GM21423 (cell line): ENCODE measurements around the gene HADH.
"Not testable (repeated sequence)": the region's sequence is repeated elsewhere in the genome, so short reads cannot be mapped to it uniquely, and the experiment has no call there.

Experiments used
- ATAC-seq: cut with Tn5 transposase; IDR thresholded peaks from one replicate; pipeline ENCODE4 v1.9.1; 2021; ENCODE audit warnings: mild to moderate bottlenecking, moderate library complexity; ENCODE audit not compliant: unreplicated experiment

HADH gene

GRCh38 chr4:107994894-107995293 is 5.2 kb downstream of the HADH start:
- no peak for ATAC-seq

GRCh38 chr4:107996949-107997788 is 7.5 kb downstream of the HADH start:
- no peak for ATAC-seq

DNA sequence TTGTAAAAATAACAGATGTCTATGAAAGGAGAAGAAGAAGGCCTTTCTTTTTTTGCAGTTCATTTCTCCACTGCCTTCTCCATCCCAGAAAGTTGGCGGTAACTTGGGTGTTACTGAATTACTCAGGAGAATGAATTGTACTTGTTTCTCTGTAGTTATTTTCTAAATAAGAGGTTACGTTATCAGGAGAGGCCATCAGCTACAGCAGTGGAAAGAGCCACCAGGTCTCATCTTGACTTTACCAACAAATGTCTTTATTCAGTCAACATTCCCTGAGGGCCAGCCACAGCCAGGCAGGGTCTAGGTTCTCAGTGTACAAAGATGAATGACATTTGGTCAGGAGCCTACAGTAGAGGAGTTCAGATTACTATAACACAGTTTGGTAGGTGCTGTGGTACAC is 8.1 kb downstream of the HADH start:
- ATAC-seq, result no peak

- no peak for ATAC-seq
Measured at GRCh38 chr4:107999932-108000539, 10.3 kb downstream of the HADH start.

GRCh38 chr4:108001540-108002135 is 11.9 kb downstream of the HADH start:
- ATAC-seq, result no peak

GRCh38 chr4:108003982-108004515 is 14.4 kb downstream of the HADH start:
- ATAC-seq, result peak; percentile 64

DNA sequence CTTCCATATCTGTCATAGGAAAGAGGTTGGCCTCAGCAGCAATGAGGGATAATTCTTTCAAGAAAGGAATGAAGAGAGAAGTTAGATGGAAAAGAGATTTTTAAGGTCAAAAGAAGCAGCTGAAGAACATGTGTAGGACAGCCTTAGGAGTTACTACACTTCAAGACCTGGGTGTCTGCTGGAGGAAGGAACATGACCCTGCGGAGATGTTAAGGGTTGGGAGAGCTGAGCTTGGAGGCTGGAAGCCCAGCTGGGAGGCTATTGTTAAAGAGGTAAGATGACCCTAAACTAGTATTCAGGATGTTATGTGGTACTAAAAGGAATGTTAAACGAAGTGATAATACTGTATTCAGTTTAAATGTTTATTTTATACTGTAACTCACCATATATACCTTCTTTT is 15.0 kb downstream of the HADH start:
- ATAC-seq, result no peak

DNA sequence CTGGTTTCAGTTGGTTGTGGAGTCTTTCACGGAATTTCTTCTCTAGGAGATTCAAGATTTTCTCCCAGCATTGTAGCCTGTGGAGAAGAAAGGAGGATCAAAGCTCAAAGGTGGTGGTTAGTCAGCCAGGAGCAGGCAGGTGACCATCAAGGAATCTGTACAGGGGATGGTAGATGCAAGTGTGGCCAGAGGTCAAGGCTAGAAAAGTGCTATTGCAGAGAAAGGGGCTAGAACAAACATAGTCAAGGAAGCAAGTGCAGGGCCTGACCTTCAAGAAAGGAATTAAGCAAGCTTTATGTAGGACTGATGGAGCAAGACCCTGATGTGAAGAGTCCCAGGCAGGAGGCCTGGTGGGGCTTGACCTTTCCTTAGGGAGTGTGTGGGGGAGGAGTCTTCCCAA is 16.1 kb downstream of the HADH start:
- no peak for ATAC-seq

DNA sequence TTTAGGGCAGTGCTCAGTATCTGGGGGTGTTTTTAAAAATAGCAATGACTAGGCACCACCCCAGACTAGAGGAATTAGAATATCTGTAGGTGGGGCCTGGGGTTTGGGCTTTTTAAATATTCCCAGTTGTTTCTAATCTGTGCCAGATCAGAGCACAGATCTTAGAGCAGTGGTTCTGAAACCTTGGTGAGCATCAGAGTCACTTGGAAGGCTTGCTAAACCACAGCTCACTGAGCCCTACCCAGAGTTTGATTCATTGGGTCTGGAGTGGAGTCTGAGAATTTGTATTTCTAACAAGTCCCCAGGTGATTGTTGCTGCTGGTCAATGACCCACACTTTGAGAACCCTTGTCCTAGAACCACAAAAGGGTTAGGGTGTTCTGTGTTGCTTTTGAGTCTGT is 16.7 kb downstream of the HADH start:
- no peak for ATAC-seq

GRCh38 chr4:108007984-108008383 is 18.3 kb downstream of the HADH start:
- ATAC-seq, result no peak

DNA sequence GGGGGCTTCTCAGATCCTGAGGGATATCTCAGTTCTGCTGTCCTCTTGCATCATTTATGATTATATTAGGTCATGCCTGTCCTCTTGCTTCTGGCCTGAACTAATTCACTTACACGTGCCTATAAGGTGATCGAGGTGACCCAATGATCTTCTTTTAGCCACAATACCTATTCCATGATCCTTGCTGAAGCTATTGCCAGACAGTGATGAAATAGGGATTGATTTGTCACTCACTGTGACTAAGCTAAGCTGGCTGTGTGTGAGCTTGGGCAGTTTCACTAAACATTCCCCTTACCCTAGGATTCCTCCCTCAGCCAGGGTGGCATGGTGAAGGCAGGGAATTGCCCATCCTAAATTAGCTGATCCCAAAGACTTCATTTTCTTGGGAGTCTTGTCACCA is 19.0 kb downstream of the HADH start:
- ATAC-seq, result no peak

- no peak for ATAC-seq
Measured at GRCh38 chr4:108010167-108010566, 20.5 kb downstream of the HADH start.

DNA sequence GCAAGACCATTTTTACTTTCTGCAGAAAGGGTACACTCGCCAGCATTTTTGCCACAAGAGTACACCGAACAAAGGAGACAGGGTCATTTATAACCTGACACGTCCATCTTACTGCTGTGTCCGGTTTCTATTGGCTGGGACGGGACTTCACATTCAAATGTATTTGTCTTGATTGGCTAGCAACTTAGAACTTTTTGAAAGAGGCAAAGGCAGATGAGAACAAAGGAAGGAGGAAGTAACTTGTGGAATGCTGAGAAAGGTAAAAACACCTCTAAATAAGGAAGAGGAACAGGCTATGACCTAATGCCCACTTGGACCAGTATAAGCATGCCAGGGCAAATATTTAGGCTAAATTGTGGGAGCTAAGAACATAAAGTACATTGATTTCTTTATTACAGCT is 22.7 kb downstream of the HADH start:
- not testable (repeated sequence) for ATAC-seq

GRCh38 chr4:108013327-108013726 is 23.6 kb downstream of the HADH start:
- ATAC-seq, result no peak

DNA sequence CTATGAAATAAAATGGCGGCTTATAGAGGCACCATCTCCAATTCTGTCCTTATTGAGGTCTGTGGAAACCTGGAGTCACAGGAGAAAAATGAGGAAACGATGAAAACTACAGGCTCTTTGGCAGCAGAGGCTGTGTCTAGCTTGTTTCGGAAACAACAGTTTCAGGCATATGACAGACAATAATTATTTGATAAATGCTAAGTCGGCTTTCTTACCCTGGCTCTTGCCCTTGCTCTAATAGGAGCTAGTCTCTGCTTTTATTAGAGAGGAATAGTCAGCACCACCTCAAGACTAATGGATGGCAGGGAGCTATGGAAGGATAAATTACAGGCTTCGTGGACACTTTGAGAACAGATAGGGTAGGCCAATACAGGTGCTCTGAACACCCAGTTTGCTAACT is 24.3 kb downstream of the HADH start:
- no peak for ATAC-seq

- ATAC-seq, result no peak
Measured at GRCh38 chr4:108018040-108018883, 28.6 kb downstream of the HADH start.

DNA sequence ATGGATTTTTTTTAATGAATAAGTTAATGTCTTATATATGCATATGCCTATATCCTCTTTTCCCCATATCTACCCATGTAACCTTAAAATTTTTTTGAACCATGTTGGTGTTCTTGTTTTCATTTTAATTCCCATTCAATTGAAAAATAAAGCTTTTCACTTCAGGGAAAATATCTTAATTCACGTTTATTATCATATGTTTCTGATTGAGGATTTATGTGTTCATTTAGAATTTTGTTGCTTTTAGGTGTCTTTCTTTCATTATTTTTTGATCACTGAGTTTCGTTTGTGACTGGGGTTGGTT is 29.1 kb downstream of the HADH start:
- ATAC-seq, result no peak

DNA sequence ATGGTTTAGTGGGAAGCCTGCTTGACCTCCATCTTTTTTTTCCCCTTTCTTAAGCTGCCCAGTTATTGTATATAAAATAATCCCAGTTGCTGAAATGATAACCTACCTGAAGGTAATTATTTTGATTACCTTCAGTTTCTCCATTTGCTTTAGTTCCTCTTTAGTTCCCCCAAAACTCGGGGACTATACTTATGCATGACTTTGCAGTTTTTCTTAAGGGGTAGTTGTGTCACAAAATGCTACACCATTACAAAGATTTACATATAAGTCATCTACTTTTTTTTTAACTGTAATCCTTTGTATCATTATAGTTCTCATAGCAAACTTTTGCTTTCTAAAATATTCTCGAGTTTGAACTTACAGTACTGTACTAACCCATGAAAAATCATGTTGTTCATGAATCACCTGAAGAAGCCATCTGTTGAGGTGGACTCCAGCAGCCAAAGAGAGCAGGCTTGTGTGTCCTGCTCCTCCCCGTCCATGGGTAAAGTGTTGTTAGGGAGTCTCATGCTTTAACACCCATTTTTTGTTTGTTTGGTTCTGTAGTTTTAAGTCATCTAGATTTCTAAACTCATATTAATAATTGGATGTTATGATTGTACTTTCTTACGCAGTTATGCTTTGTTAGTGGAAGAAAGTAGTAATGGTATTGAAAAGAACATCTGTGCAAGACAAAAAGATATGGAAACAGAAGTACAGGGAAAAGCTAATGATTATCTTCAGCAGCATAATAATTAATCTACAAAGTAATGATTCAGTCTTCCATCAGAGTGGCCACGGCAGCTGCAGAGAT is 34.6 kb downstream of the HADH start:
- ATAC-seq, result no peak

DNA sequence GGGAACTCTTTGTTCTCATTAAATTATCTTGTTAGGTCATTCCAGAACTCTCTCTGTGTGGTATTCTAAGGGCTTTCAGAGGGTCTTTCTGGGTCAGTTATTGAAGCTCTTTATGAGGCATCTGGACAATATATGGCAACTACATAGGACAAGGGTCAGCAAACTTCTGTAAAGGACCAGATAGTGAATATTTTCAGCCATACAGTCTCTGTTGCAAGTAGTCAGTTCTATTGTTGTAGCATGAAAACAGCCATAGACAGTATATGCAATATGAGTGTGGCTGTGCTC is 35.1 kb downstream of the HADH start:
- no peak for ATAC-seq

DNA sequence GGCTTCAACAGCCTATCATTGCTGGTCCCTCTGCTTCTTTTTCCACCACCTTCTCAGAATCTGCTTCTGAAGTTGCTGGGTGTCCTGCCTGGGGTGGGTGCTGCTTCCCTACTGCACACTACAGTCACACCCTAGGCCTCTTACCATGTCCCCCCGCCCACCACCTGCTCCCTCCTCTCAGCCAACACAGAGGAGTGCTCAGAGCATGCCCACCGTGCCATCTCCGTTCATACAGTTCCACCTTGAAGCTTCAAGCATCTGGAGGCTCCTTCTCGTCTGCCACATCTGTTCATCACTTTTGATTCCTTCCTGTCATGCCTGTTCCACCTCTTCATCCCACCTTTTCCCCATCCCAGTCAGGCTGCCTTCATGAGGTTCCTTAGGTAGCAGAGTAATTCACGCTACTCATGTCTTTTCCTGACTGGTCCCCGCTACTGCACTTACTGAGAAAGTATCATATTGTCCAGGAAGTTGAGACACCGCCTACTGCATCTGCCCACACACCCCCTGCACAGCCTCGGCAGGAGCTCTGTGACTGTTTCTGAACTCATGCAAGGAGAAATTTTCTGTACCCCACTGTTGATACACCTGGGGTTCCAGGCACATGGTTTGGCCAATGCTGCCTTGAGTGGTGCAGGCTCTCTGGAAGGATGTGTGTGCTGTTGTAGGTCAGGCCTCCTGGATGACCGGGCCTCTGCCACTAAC is 39.5 kb downstream of the HADH start:
- ATAC-seq, result no peak
